Lower leg skin (tissue), 4 donors: Measurements from ENCODE around the gene CFAP299. TPM values are rescaled to one million over a fixed set of nuclear protein-coding genes. Genes with fewer than 3 reads are reported as not detected.

Source experiments
- DNase-seq, 2 donors: peaks; one replicate each; pipeline ENCODE4 v3.0.0-alpha.2; 2019; ENCODE audit warnings: low spot score in 2 of 2
- H3K4me3 ChIP-seq: fragments of 200-600 bp; sonication (generic); 2 replicates; pipeline ENCODE4 v1.5.1; 2017; ENCODE audit warnings: mild to moderate bottlenecking, low read depth; ENCODE audit not compliant: poor library complexity, severe bottlenecking
- CTCF ChIP-seq, 3 donors: fragments of 450-650 bp; IDR thresholded peaks; one replicate each; pipeline ENCODE4 v1.5.1; 2016; ENCODE audit warnings: antibody characterized with exemption in 3 of 3, mild to moderate bottlenecking in 3 of 3, moderate library complexity in 2 of 3
- POLR2A ChIP-seq, 2 donors: fragments of 450-650 bp; IDR thresholded peaks; one replicate each; pipeline ENCODE4 v1.6.1; 2016 to 2017; ENCODE audit warnings: antibody characterized with exemption in 2 of 2, mild to moderate bottlenecking in 1 of 2, moderate library complexity in 1 of 2
- WGBS, 2 donors: methylation state at CpG; one replicate each; pipeline ENCODE4 v1.1.5; 2018; 5-methylcytosine and 5-hydroxymethylcytosine counted together
- intact Hi-C: fragments of 100-400 bp; cut with DNase I; formaldehyde crosslinking; loops from one replicate; pipeline ENCODE4 v1.15.0; 2023; ENCODE audit warnings: low total_unique reads
- total RNA-seq, 4 donors: library from RNA; depleted of rRNA; stranded (reverse); fragments of >200 nt; gene quantifications; one replicate each; pipeline ENCODE4 v1.1.0, GENCODE V29; 2016

CFAP299 gene
- total RNA-seq, 4 donors from 2014 or later, result not detected

GRCh38 chr4:80767944-80768343, 432.4 kb downstream of the CFAP299 start:
- intact Hi-C loops, result no loop called here
- no peak overlapping the region for H3K4me3 ChIP-seq
- DNase-seq, result no peak
- 29 to 37% methylated on average over 2 of the region's 2 CpGs for WGBS, 2 donors
- no peak for TF ChIP-seq CTCF (IDR thresholded peaks at IDR 0.05)
- no peak for TF ChIP-seq POLR2A (IDR thresholded peaks at IDR 0.05)

- 75% methylated on average over 5 of the region's 5 CpGs for WGBS, 2 donors
- H3K4me3 ChIP-seq, result no peak overlapping the region
- intact Hi-C loops, result no loop called here
- DNase-seq, result no peak
- TF ChIP-seq CTCF (IDR thresholded peaks at IDR 0.05), result no peak
- no peak for TF ChIP-seq POLR2A (IDR thresholded peaks at IDR 0.05)
Measured at GRCh38 chr4:80776168-80776567, 440.6 kb downstream of the CFAP299 start.

- TF ChIP-seq CTCF (IDR thresholded peaks at IDR 0.05), result no peak
- TF ChIP-seq POLR2A (IDR thresholded peaks at IDR 0.05), result no peak
- DNase-seq, result no peak
- H3K4me3 ChIP-seq, result no peak overlapping the region
- intact Hi-C loops, result no loop called here
- 81 to 89% methylated on average over 1 of the region's 1 CpG for WGBS, 2 donors
Measured at GRCh38 chr4:80781431-80781830, 445.9 kb downstream of the CFAP299 start.

GRCh38 chr4:80787306-80787705, 451.8 kb downstream of the CFAP299 start:
- TF ChIP-seq CTCF (IDR thresholded peaks at IDR 0.05) (no peak), POLR2A (IDR thresholded peaks at IDR 0.05) (no peak)
- DNase-seq, result no peak
- 69 to 90% methylated on average over 1 of the region's 1 CpG for WGBS, 2 donors
- intact Hi-C loops, result no loop called here
- H3K4me3 ChIP-seq, result no peak overlapping the region

GRCh38 chr4:80788798-80789197, 453.3 kb downstream of the CFAP299 start:
- intact Hi-C loops, result no loop called here

More at GRCh38 chr4:80788798-80789197, 453.3 kb downstream of the CFAP299 start:
- no peak for TF ChIP-seq POLR2A (IDR thresholded peaks at IDR 0.05)
- no peak for TF ChIP-seq CTCF (IDR thresholded peaks at IDR 0.05)
- WGBS, 2 donors, result 77 to 92% methylated on average over 1 of the region's 1 CpG
- no peak overlapping the region for H3K4me3 ChIP-seq
- DNase-seq, result no peak
